IMR-90 (cell line): ENCODE data around the gene PIP5K1B. TPM values are rescaled to one million over a fixed set of nuclear protein-coding genes. Genes with fewer than 3 reads are reported as not detected.

ENCODE experiments used
- ATAC-seq: fragments of 200-7000 bp; cut with Tn5 transposase; 2 replicates; pipeline ENCODE4 v1.9.1; 2020; ENCODE audit warnings: low read depth, mild to moderate bottlenecking, moderate library complexity
- BruUV-seq: library from RNA; stranded (reverse); fragments of 400-500 nt; replicated peaks from 2 replicates; lab custom pipeline; 2021; lab: Mats Ljungman, UMichigan
- CTCF ChIA-PET: fragments of 300-600 bp; formaldehyde crosslinking; extraction: SDS; loops from one replicate; lab custom pipeline; 2021; ENCODE audit warnings: antibody characterized with exemption; lab: Yijun Ruan, JAX
- POLR2A ChIA-PET: fragments of 300-600 bp; sonication (Branson Sonifier 250); formaldehyde crosslinking; loops from one replicate; lab custom pipeline; 2022; ENCODE audit warnings: antibody characterized with exemption; ENCODE audit not compliant: unreplicated experiment; lab: Charles Lee
- DNase-seq: peaks from one replicate; pipeline ENCODE4 v3.0.0; 2013
- H2AFZ ChIP-seq: replicated peaks from 2 replicates; pipeline ENCODE3; 2013; ENCODE audit warnings: low read length, mild to moderate bottlenecking; ENCODE audit not compliant: poor library complexity
- H2AK5ac ChIP-seq: 2 replicates; pipeline ENCODE4 v1.6.1; 2013; ENCODE audit warnings: low read depth, low read length, inconsistent platforms
- H2AK9ac ChIP-seq: replicated peaks from 2 replicates; pipeline ENCODE3; 2013; ENCODE audit warnings: mild to moderate bottlenecking, low read depth, low read length, moderate library complexity; ENCODE audit not compliant: poor library complexity
- H2BK120ac ChIP-seq: 2 replicates; pipeline ENCODE4 v1.6.1; 2013; ENCODE audit warnings: low read depth, low read length, inconsistent platforms
- H2BK15ac ChIP-seq: 3 replicates; pipeline ENCODE4 v1.6.1; 2013; ENCODE audit warnings: low read depth, low read length, inconsistent platforms
- H2BK20ac ChIP-seq: 2 replicates; pipeline ENCODE4 v1.6.1; 2013; ENCODE audit warnings: low read depth, mild to moderate bottlenecking, inconsistent platforms, low read length, moderate library complexity
- H2BK5ac ChIP-seq: 2 replicates; pipeline ENCODE4 v1.6.1; 2013; ENCODE audit warnings: mild to moderate bottlenecking, low read depth, low read length, inconsistent platforms; ENCODE audit not compliant: poor library complexity, severe bottlenecking
- H3K14ac ChIP-seq: replicated peaks from 2 replicates; pipeline ENCODE4 v1.6.1; 2013; ENCODE audit warnings: low read depth, low read length, inconsistent platforms
- H3K18ac ChIP-seq: 2 replicates; pipeline ENCODE4 v1.6.1; 2013; ENCODE audit warnings: low read depth, low read length, control low read depth
- H3K23ac ChIP-seq: 2 replicates; pipeline ENCODE4 v1.6.1; 2013; ENCODE audit warnings: low read depth, low read length, inconsistent platforms
- H3K27ac ChIP-seq: 2 replicates; pipeline ENCODE4 v1.5.1; 2013; ENCODE audit warnings: mild to moderate bottlenecking, control low read depth, low read length; ENCODE audit not compliant: insufficient read depth
- H3K27me3 ChIP-seq: 2 replicates; pipeline ENCODE4 v1.6.1; 2013; ENCODE audit warnings: low read length; ENCODE audit not compliant: control insufficient read depth, insufficient read depth
- H3K36me3 ChIP-seq: 2 replicates; pipeline ENCODE4 v1.6.1; 2013; ENCODE audit warnings: low read length, mixed read lengths; ENCODE audit not compliant: control insufficient read depth, insufficient read depth
- H3K4ac ChIP-seq: 2 replicates; pipeline ENCODE4 v1.6.1; 2013; ENCODE audit warnings: low read depth, low read length, inconsistent platforms
- H3K4me1 ChIP-seq: 2 replicates; pipeline ENCODE4 v1.6.1; 2013; ENCODE audit warnings: low read length, mixed read lengths; ENCODE audit not compliant: control insufficient read depth, insufficient read depth
- H3K4me2 ChIP-seq: 2 replicates; pipeline ENCODE4 v1.6.1; 2013; ENCODE audit warnings: low read depth, mild to moderate bottlenecking, control low read depth, low read length, moderate library complexity
- H3K4me3 ChIP-seq: 2 replicates; pipeline ENCODE4 v1.5.1; 2013; ENCODE audit warnings: low read depth, mild to moderate bottlenecking, control low read depth, low read length, moderate library complexity; ENCODE audit not compliant: insufficient read depth
- H3K56ac ChIP-seq: 2 replicates; pipeline ENCODE4 v1.6.1; 2013; ENCODE audit warnings: low read length, inconsistent platforms; ENCODE audit not compliant: insufficient read depth; ENCODE audit errors: extremely low read depth
- H3K79me1 ChIP-seq, 2 experiments: 2 replicates each; pipeline ENCODE4 v1.6.1; 2013; ENCODE audit warnings: low read length in 2 of 2, inconsistent platforms in 1 of 2, low read depth in 1 of 2
- H3K9ac ChIP-seq: 2 replicates; pipeline ENCODE4 v1.6.1; 2013; ENCODE audit warnings: low read depth, low read length, control low read depth
- H3K9me1 ChIP-seq: 2 replicates; pipeline ENCODE4 v1.6.1; 2013; ENCODE audit warnings: low read length, inconsistent platforms; ENCODE audit not compliant: insufficient read depth
- H3K9me3 ChIP-seq: 2 replicates; pipeline ENCODE4 v1.6.1; 2013; ENCODE audit warnings: low read length; ENCODE audit not compliant: control insufficient read depth, insufficient read depth
- H4K20me1 ChIP-seq: 2 replicates; pipeline ENCODE4 v1.6.1; 2013; ENCODE audit warnings: low read length, inconsistent platforms; ENCODE audit not compliant: insufficient read depth
- H4K5ac ChIP-seq: 2 replicates; pipeline ENCODE4 v1.6.1; 2013; ENCODE audit warnings: mild to moderate bottlenecking, low read depth, low read length, control low read depth
- H4K8ac ChIP-seq, 2 experiments: 2 replicates each; pipeline ENCODE4 v1.6.1; 2013; ENCODE audit warnings: low read depth in 2 of 2, low read length in 2 of 2, control low read depth in 1 of 2, inconsistent platforms in 1 of 2
- H4K91ac ChIP-seq: 2 replicates; pipeline ENCODE4 v1.6.1; 2013; ENCODE audit warnings: low read depth, low read length, inconsistent platforms; ENCODE audit not compliant: insufficient read depth
- NFE2L2 ChIP-seq: fragments of 150-350 bp; IDR thresholded peaks from 2 replicates; pipeline ENCODE4 v1.6.1; 2016; ENCODE audit warnings: low read depth, mild to moderate bottlenecking, low read length
- WGBS, 2 experiments: methylation state at CpG; one replicate each; pipeline versions ENCODE4 v1.1.5 to v1.1.7; 2013; ENCODE audit warnings: missing lambda C conversion rate in 2 of 2; ENCODE audit not compliant: insufficient read length in 1 of 2; ENCODE audit errors: extremely low coverage in 2 of 2; 5-methylcytosine and 5-hydroxymethylcytosine counted together
- dilution Hi-C: fragments of 300-500 bp; cut with HindIII; formaldehyde crosslinking; loops from one replicate; pipeline ENCODE4 v1.14.3; 2018; ENCODE audit warnings: low sequenced_read_pairs; ENCODE audit not compliant: unreplicated experiment
- in situ Hi-C: fragments of 300-500 bp; cut with MboI; formaldehyde crosslinking; loops from 3 replicates; pipeline ENCODE4 v1.14.3; 2019; ENCODE audit warnings: low sequenced_read_pairs, inconsistent platforms, mixed read lengths
- intact Hi-C: fragments of 100-400 bp; cut with micrococcal nuclease; formaldehyde crosslinking; loops from 2 replicates; pipeline ENCODE4 v1.10.0; 2022
- polyA plus RNA-seq, 3 experiments: library from polyadenylated mRNA; depleted of rRNA; stranded (reverse); fragments of >200 nt; gene quantifications; 2 replicates each; pipeline ENCODE4 v1.2.3, GENCODE V29; 2012; ENCODE audit warnings: low replicate concordance in 1 of 3
- total RNA-seq: library from RNA; depleted of rRNA; stranded (reverse); fragments of >200 nt; gene quantifications from 2 replicates; pipeline ENCODE4 v1.2.3, GENCODE V29; 2012

PIP5K1B gene
- total and polyA plus RNA-seq, 2 of the 4 experiments (the other 2 are of a cell fraction), result not detected

DNA sequence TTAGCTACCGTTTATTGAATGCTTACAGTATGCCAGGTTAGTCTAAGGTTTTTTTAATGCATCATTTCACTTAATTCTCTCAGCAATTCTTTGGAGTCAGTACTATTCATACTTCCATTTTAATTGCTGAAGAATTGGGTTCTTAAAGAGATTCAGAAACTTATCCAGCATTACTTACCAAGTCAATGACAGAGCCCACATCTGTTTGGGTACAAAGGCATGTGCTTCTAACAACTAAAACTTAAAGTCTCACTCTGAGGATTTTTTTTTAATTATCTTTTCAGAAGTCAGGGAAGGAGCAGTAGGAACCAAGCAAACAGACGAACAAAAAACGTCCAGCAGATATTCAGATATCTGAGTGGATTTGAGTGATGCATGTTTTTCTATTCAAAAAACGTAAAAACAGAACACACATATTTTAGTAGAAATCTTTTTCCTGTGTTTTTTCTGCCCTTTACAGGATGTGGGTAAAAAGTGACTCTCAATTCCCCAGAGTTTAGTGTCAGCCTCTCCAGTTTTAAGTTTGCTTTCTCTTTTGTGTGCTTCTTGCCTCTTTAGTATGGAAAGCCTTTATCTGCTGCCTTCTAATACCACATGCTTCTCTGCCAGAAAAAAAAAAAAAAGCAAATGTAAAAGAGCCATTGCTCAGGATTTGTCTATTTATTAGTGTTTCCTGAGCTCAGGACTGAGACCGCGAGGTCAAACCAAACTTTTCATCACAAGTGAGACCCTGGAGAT, 190.9 kb downstream of the PIP5K1B start:
- no peak overlapping the region for H4K5ac ChIP-seq
- H3K4me2 ChIP-seq, result no peak overlapping the region
- BruUV-seq, result no TSS peak
- ATAC-seq (no peak), DNase-seq (no peak)
- H3K9me1 ChIP-seq, result no peaks in the 10 kb centered on the region
- ChIA-PET CTCF (no interaction called here), POLR2A (no interaction called here)
- no peak overlapping the region for H4K8ac ChIP-seq
- H3K9ac ChIP-seq, result no peak overlapping the region
- no peaks in the 10 kb centered on the region for H3K79me1 ChIP-seq
- no peak overlapping the region for H3K4ac ChIP-seq
- no peak overlapping the region for H3K23ac ChIP-seq
- no peak overlapping the region for H2BK5ac ChIP-seq
- WGBS, 2 experiments, result no CpG with 5 or more reads among the region's 6 CpGs
- H3K4me1 ChIP-seq, result no peaks in the 10 kb centered on the region
- H3K27ac ChIP-seq, result no peak overlapping the region
- no peaks in the 10 kb centered on the region for H4K20me1 ChIP-seq
- H2AK5ac ChIP-seq, result no peak overlapping the region
- H3K9me3 ChIP-seq, result no peaks in the 10 kb centered on the region
- H2AK9ac ChIP-seq, result no peak overlapping the region
- TF ChIP-seq NFE2L2, result no peak
- in situ Hi-C loops, result no loop called here
- no peak overlapping the region for H3K14ac ChIP-seq
- no peak overlapping the region for H3K18ac ChIP-seq
- no peaks in the 10 kb centered on the region for H3K36me3 ChIP-seq
- no peaks in the 10 kb centered on the region; the same call in none of the 2 replicates for H3K27me3 ChIP-seq
- intact Hi-C loops, result no loop called here
- no peak overlapping the region for H2BK20ac ChIP-seq
- H2BK15ac ChIP-seq, result no peak overlapping the region
- H2BK120ac ChIP-seq, result no peak overlapping the region
- dilution Hi-C loops, result no loop called here
- no peak overlapping the region for H2AFZ ChIP-seq
- H3K4me3 ChIP-seq, result no peak overlapping the region
- no peak overlapping the region for H3K56ac ChIP-seq
- H4K91ac ChIP-seq, result no peak overlapping the region
